ENCODE measurements around the gene PPP1R14B.

Gene PPP1R14B

DNA sequence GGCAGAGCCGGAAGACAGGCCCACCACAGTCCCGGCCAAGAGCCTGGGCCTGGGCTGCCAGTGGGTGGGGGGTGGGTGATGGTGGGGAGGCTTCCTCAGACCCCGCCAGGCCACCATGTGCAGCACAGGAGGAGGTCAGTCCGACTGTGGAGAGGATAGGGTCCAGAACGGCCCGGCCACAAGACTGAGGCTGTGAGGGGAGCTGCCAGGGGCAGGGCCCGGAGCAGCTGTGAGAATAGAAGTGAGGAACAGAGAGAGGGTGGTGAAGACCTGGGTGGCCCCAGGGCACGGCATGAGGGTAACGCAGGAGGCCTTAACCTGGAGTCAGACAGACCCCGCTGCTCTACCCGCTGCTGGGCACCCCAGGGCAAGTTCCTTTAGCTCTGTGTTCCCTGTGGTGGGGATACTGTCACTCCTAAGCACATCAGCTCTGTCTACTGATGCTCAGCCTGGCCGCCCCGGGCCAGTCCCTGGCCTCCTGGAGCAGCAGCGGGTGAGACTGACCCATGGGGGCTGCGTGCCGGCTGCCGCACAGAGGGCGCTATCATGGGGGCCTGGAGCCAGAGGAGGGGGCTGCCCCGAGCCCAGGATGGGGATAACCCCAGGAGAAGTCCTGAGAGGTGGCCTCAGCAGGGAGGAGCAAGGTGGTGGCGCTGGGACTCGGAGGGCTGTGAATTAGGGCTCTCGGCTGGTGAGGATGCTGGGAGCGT, 38.5 kb downstream of the PPP1R14B start:
- peak overlapping the region; percentile 60 for H3K27ac ChIP-seq
- ChIA-PET POLR2A (ENCODE audit: low non-redundant PET) (no interaction called here), CTCF (interaction anchor here (0.5 to 0.6 kb wide), 2 partner anchors 177 to 442 kb away, joined by 3 to 6 read pairs; no protein-coding TSS in a partner anchor)
- DNase-seq (ENCODE audit: low spot score) = no peak
- TF ChIP-seq, protein P1, sequence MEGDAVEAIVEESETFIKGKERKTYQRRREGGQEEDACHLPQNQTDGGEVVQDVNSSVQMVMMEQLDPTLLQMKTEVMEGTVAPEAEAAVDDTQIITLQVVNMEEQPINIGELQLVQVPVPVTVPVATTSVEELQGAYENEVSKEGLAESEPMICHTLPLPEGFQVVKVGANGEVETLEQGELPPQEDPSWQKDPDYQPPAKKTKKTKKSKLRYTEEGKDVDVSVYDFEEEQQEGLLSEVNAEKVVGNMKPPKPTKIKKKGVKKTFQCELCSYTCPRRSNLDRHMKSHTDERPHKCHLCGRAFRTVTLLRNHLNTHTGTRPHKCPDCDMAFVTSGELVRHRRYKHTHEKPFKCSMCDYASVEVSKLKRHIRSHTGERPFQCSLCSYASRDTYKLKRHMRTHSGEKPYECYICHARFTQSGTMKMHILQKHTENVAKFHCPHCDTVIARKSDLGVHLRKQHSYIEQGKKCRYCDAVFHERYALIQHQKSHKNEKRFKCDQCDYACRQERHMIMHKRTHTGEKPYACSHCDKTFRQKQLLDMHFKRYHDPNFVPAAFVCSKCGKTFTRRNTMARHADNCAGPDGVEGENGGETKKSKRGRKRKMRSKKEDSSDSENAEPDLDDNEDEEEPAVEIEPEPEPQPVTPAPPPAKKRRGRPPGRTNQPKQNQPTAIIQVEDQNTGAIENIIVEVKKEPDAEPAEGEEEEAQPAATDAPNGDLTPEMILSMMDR (conservative IDR thresholded peaks at IDR 0.05; ENCODE audit: low read depth) = no peak

DNA sequence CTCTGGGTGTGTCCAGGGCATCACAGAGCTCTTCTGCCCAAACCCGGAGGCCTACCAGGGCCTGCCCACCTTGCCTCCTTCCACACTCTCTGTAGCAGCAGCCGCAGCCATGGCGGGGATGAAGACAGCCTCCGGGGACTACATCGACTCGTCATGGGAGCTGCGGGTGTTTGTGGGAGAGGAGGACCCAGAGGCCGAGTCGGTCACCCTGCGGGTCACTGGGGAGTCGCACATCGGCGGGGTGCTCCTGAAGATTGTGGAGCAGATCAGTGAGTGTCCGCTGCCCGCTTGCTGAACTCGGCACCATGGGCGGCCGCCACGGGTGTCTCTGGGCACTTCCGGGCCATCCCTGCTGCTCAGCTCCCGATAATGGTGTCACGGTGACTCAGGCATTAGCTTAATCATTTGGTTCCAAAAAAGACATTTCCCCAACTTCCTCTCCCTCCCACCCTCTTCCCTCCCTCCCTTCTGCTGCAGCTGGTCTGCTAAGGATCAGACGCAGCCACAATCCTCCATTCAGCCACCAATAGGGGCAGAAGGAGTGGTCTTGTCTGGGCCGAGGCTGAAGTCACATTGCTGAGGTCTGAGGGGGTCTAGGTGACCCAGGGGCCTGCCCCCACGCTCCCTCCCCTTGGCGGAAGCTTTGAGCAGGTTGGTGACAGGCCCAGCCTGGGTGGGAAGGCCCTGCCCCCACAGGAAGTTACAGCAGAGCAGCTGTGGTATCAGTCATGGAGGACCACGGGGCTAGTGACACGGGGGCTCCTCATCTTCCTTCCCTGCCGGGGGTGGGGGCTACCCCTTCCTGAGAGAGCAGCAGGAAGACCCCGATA, 39.3 kb downstream of the PPP1R14B start:
- CTCF ChIA-PET = interaction anchor here (0.6 to 0.7 kb wide), 3 partner anchors 105 to 397 kb away, joined by 3 to 4 read pairs (median 3); no protein-coding TSS in a partner anchor
- no peak for DNase-seq (ENCODE audit: low spot score)

GRCh38 chr11:64206457-64207255, 40.1 kb downstream of the PPP1R14B start, which contains the start of gene FERMT3:
Gene FERMT3 (plus strand): TSS chr11:64206721. CDS start chr11:64207365, 644 bp downstream.
- TF ChIP-seq, protein P1 (conservative IDR thresholded peaks at IDR 0.05; ENCODE audit: low read depth) = no peak
- H3K27ac ChIP-seq = peak within 1 kb of the TSS; percentile 60
- ChIA-PET POLR2A (ENCODE audit: low non-redundant PET) (interaction anchor here (1.1 kb wide), 1 partner anchor 94 kb away, joined by 3 read pairs; the partner anchor contains the start of gene CATSPERZ), CTCF (interaction anchor here (0.6 to 0.9 kb wide), 5 partner anchors 94 to 397 kb away, joined by 3 to 5 read pairs (median 3); no protein-coding TSS in a partner anchor)
- no peak for DNase-seq (ENCODE audit: low spot score)

More for the DNA sequence above, 39.3 kb downstream of the PPP1R14B start:
- POLR2A ChIA-PET (ENCODE audit: low non-redundant PET) = no interaction called here
- peak overlapping the region; percentile 60 for H3K27ac ChIP-seq
- TF ChIP-seq, protein P1 (conservative IDR thresholded peaks at IDR 0.05; ENCODE audit: low read depth) = no peak

GRCh38 chr11:64204464-64204989, 42.2 kb downstream of the PPP1R14B start:
- ChIA-PET POLR2A (ENCODE audit: low non-redundant PET) (interaction anchor here (0.6 to 0.7 kb wide), 4 partner anchors 12 to 1214 kb away, joined by 3 to 5 read pairs (median 3); partner anchors contain the start of gene STIP1), CTCF (interaction anchor here (0.6 to 1.9 kb wide), 14 partner anchors 9 to 148 kb away, joined by 3 to 30 read pairs (median 4); partner anchors contain the start of gene GPR137)
- TF ChIP-seq, protein P1 (conservative IDR thresholded peaks at IDR 0.05; ENCODE audit: low read depth) = peak; percentile 84
- H3K27ac ChIP-seq = peak overlapping the region; percentile 60
- peak; percentile 89 for DNase-seq (ENCODE audit: low spot score)

GRCh38 chr11:64204080-64204440, 42.7 kb downstream of the PPP1R14B start:
- CTCF ChIA-PET = interaction anchor here (0.6 to 1.9 kb wide), 13 partner anchors 16 to 1382 kb away, joined by 3 to 30 read pairs (median 4); partner anchors contain the start of gene GPR137
- peak overlapping the region; percentile 60 for H3K27ac ChIP-seq

More at GRCh38 chr11:64204080-64204440, 42.7 kb downstream of the PPP1R14B start:
- TF ChIP-seq, protein P1 (conservative IDR thresholded peaks at IDR 0.05; ENCODE audit: low read depth) = no peak
- POLR2A ChIA-PET (ENCODE audit: low non-redundant PET) = interaction anchor here (0.6 kb wide), 3 partner anchors 19 to 1214 kb away, joined by 3 to 5 read pairs (median 3); partner anchors contain the start of gene STIP1
- DNase-seq (ENCODE audit: low spot score) = no peak

Measured in RWPE1 (cell line).